A673 (cell line): Measurements from ENCODE around the gene TIGAR. TPM values are rescaled to one million over a fixed set of nuclear protein-coding genes. Genes with fewer than 3 reads are reported as not detected.

Experiments used
- BruUV-seq: library from RNA; stranded (reverse); fragments of 400-500 nt; replicated peaks from 2 replicates; lab custom pipeline; 2021; lab: Mats Ljungman, UMichigan
- CTCF ChIA-PET: fragments of 300-600 bp; sonication (Branson Sonifier 250); formaldehyde crosslinking; loops from one replicate; lab custom pipeline; 2022; ENCODE audit warnings: antibody characterized with exemption; lab: Charles Lee
- POLR2A ChIA-PET: fragments of 300-600 bp; sonication (Branson Sonifier 250); formaldehyde crosslinking; loops from one replicate; lab custom pipeline; 2022; ENCODE audit warnings: antibody characterized with exemption; ENCODE audit not compliant: low non-redundant PET; lab: Charles Lee
- DNase-seq: peaks from one replicate; pipeline ENCODE4 v3.0.0-alpha.2; 2015; ENCODE audit warnings: low spot score
- H3K27ac ChIP-seq: fragments of 200-600 bp; sonication (generic); 2 replicates; pipeline ENCODE4 v1.5.1; 2016; ENCODE audit warnings: mixed run types, low read depth, mild to moderate bottlenecking, mixed read lengths, antibody characterized with exemption, low read length; ENCODE audit not compliant: poor library complexity, severe bottlenecking
- H3K27me3 ChIP-seq: fragments of 200-600 bp; sonication (generic); replicated peaks from 2 replicates; pipeline ENCODE4 v1.6.1; 2017; ENCODE audit warnings: mixed run types, low read depth, mild to moderate bottlenecking, mixed read lengths, antibody characterized with exemption, low read length; ENCODE audit not compliant: insufficient read depth, poor library complexity
- H3K36me3 ChIP-seq: fragments of 200-600 bp; sonication (generic); 2 replicates; pipeline ENCODE4 v1.6.1; 2016; ENCODE audit warnings: mixed run types, mild to moderate bottlenecking, mixed read lengths, antibody characterized with exemption, low read length; ENCODE audit not compliant: insufficient read depth, poor library complexity, severe bottlenecking
- H3K4me1 ChIP-seq: fragments of 200-600 bp; sonication (generic); 2 replicates; pipeline ENCODE4 v1.6.1; 2017; ENCODE audit warnings: mixed run types, mild to moderate bottlenecking, mixed read lengths, antibody characterized with exemption, low read length; ENCODE audit not compliant: insufficient read depth, poor library complexity, severe bottlenecking
- H3K4me3 ChIP-seq: fragments of 200-600 bp; sonication (generic); 2 replicates; pipeline ENCODE4 v1.5.1; 2016; ENCODE audit warnings: low read depth, mixed run types, mild to moderate bottlenecking, mixed read lengths, low read length; ENCODE audit not compliant: poor library complexity, severe bottlenecking
- H3K9me3 ChIP-seq: fragments of 200-600 bp; sonication (generic); 2 replicates; pipeline ENCODE4 v1.6.1; 2016; ENCODE audit warnings: mixed run types, low read depth, mild to moderate bottlenecking, mixed read lengths, antibody characterized with exemption, low read length; ENCODE audit not compliant: poor library complexity, severe bottlenecking
- EZH2 ChIP-seq: fragments of 200-600 bp; sonication (generic); IDR thresholded peaks from 2 replicates; pipeline ENCODE4 v1.6.1; 2017; ENCODE audit warnings: borderline replicate concordance, low read depth, mild to moderate bottlenecking, mixed read lengths, antibody characterized with exemption, low read length; ENCODE audit not compliant: poor library complexity, severe bottlenecking
- intact Hi-C: fragments of 100-400 bp; cut with micrococcal nuclease; formaldehyde crosslinking; loops from one replicate; pipeline ENCODE4 v1.10.0; 2022; ENCODE audit not compliant: unreplicated experiment
- total RNA-seq: library from RNA; stranded (reverse); gene quantifications from 2 replicates; pipeline ENCODE4 v1.2.3, GENCODE V29; 2021
- TF ChIP-seq, protein P1 (sequence below): fragments of 300-800, 200-600 bp; sonication (generic); conservative IDR thresholded peaks from 2 replicates; pipeline ENCODE4 v1.5.1; 2017; ENCODE audit warnings: low read depth, mild to moderate bottlenecking, antibody characterized with exemption, low read length, moderate library complexity, mixed read lengths

Gene TIGAR
- total RNA-seq, 1 experiment from 2014 or later, result 15.5 TPM

- no peak for DNase-seq
- Histone ChIP-seq H3K27me3 (peaks cover 41% of the 10 kb centered on the region), H3K9me3 (no peaks in the 10 kb centered on the region), H3K27ac (no peak overlapping the region), H3K4me1 (peaks cover 9% of the 10 kb centered on the region), H3K36me3 (no peaks in the 10 kb centered on the region), H3K4me3 (no peak overlapping the region)
- ChIA-PET POLR2A (no interaction called here), CTCF (no interaction called here)
- BruUV-seq, result no TSS peak
- intact Hi-C loops, result loop anchor here (5.0 kb wide), 1 partner anchor 621 kb away; no protein-coding TSS in a partner anchor
- no peak for TF ChIP-seq EZH2
- TF ChIP-seq, protein P1, sequence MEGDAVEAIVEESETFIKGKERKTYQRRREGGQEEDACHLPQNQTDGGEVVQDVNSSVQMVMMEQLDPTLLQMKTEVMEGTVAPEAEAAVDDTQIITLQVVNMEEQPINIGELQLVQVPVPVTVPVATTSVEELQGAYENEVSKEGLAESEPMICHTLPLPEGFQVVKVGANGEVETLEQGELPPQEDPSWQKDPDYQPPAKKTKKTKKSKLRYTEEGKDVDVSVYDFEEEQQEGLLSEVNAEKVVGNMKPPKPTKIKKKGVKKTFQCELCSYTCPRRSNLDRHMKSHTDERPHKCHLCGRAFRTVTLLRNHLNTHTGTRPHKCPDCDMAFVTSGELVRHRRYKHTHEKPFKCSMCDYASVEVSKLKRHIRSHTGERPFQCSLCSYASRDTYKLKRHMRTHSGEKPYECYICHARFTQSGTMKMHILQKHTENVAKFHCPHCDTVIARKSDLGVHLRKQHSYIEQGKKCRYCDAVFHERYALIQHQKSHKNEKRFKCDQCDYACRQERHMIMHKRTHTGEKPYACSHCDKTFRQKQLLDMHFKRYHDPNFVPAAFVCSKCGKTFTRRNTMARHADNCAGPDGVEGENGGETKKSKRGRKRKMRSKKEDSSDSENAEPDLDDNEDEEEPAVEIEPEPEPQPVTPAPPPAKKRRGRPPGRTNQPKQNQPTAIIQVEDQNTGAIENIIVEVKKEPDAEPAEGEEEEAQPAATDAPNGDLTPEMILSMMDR, result no peak
Measured at GRCh38 chr12:4278329-4279197, 42.5 kb upstream of the TIGAR start.

GRCh38 chr12:4279198-4279690 is 41.8 kb upstream of the TIGAR start:
- TF ChIP-seq, protein P1, result no peak
- no peak for TF ChIP-seq EZH2
- Histone ChIP-seq H3K4me3 (no peak overlapping the region), H3K4me1 (peaks cover 3% of the 10 kb centered on the region), H3K27me3 (peaks cover 34% of the 10 kb centered on the region), H3K36me3 (no peaks in the 10 kb centered on the region), H3K27ac (no peak overlapping the region), H3K9me3 (no peaks in the 10 kb centered on the region)
- DNase-seq, result no peak
- ChIA-PET POLR2A (no interaction called here), CTCF (interaction anchor here (0.7 kb wide), 1 partner anchor 280 kb away, joined by 3 read pairs; no protein-coding TSS in a partner anchor)
- intact Hi-C loops, result loop anchor here (5.0 kb wide), 1 partner anchor 622 kb away; no protein-coding TSS in a partner anchor
- no TSS peak for BruUV-seq

- Histone ChIP-seq H3K27me3 (peaks cover 21% of the 10 kb centered on the region), H3K4me3 (no peak overlapping the region), H3K36me3 (no peaks in the 10 kb centered on the region), H3K9me3 (no peaks in the 10 kb centered on the region), H3K27ac (no peak overlapping the region), H3K4me1 (no peaks in the 10 kb centered on the region)
- ChIA-PET POLR2A (no interaction called here), CTCF (no interaction called here)
- intact Hi-C loops, result no loop called here
- no peak for DNase-seq
- TF ChIP-seq, protein P1, result no peak
- no peak for TF ChIP-seq EZH2
- no TSS peak for BruUV-seq
Measured at GRCh38 chr12:4280351-4281163, 40.5 kb upstream of the TIGAR start.
